Measurements from ENCODE around the gene CTTNBP2NL.

The CTTNBP2NL gene, protein sequence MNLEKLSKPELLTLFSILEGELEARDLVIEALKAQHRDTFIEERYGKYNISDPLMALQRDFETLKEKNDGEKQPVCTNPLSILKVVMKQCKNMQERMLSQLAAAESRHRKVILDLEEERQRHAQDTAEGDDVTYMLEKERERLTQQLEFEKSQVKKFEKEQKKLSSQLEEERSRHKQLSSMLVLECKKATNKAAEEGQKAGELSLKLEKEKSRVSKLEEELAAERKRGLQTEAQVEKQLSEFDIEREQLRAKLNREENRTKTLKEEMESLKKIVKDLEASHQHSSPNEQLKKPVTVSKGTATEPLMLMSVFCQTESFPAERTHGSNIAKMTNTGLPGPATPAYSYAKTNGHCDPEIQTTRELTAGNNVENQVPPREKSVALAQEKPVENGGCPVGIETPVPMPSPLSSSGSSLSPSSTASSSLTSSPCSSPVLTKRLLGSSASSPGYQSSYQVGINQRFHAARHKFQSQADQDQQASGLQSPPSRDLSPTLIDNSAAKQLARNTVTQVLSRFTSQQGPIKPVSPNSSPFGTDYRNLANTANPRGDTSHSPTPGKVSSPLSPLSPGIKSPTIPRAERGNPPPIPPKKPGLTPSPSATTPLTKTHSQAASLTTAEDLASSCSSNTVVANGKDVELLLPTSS

DNA sequence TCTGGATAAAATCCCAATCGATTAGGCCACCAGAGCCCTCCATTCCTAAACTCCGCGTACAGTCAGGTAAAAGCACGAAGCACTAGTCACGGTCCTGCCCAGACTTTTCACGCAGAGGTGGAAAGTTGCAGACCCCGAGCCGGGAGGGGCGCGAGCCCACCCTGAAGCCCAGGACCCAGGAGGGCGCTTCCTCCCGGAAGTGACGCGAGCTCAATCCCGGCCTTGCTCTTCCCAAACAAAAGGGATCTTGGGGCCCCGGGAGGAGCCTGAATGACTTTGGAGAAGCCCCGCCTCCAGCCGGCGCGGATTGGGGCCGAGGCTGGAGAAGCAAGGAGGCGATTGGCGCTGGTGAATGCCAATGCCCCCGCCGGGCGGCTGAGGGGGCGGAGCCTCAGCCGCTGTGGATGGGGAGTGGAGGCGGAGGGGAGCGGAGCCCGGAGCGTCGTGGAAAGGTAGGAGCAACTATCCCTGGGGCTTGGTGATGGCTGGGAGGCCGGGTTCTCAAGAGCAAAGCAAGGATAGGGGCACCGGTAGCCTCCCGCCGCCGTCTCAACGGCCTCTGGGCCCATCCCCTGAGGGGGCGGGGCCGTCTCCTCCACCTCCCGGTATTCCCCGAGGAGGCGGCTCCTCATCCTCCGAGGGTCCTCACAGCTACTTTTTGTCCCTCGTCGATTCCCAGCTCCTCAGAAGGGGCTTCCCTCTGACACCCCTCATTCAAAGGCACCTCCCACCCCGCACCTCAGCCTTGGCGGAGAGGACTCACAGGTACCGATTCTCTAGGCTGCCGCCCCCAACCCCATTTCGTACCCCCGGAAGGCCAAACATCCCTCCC lies at the start of gene CTTNBP2NL:
TSS of gene CTTNBP2NL (plus strand) at position 394 of the 832 bp plus-strand sequence. CDS start 19,952 bp downstream, outside the sequence.
- peak; percentile 84 to 86 for DNase-seq

DNA sequence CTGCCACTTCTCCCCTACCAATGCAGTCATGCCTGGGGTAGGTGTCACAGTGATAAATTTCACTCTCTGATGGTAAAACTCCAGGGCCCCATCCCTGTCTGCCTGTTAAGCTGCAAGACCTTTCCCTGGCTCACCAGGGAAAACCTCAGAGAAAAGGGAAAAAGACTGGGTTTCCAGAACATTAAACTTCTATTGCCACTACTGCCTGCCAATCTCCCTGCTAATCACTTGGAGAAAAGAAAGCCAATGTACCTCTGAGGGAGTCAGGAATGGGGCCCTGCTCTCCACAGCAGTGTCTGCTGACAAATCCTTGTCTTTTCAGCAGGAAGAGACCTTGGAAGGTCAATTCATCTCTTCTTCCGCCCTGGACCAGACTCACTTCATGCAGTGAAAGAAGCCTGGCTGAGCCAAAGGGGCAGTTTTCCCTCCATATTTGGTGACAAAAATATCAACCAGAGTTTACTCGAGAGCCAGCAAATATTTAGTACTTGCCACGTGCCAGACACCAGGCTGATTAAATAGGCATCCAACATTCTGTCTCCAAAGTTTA lies 49.1 kb upstream of the CTTNBP2NL start:
- no peak for DNase-seq

DNA sequence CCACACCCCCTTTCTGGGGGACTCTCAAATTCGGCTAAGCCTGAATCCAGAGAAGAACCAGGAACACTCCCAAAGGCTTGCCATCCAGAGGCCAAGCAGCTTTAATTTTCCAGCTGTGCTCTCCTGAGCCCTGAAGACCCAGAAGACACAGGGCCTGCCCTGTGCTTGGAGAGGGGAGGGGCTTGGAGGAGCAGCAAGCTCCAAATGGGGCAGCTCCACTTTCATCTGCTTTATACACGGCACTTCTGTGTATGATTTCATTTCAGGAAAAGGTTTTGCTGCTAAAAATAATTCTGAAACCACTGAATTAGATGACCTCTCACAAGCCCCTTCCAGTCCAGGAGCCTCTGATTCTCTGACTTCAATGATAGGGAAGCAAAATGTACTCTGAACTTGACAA lies 39.2 kb upstream of the CTTNBP2NL start:
- DNase-seq: no peak

DNA sequence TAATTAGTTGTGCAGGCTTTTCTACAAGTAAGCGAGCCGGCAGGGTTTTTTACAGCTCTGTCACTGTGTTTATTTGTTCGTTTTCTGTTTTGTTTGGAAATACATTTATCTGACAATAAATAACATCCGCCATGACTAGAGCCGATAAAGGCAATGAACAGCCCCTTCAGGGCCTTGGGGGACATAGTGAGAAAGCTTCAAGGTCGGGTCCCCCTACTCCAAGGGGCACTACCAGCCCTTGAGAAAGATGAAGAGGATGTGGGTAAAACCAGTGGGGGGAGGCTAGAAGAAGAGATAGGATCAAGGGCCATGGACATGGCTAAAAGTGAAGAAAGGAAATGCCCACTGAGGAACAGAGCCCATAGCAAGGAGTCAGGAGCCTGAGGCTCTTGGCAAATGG lies 38.5 kb upstream of the CTTNBP2NL start:
- no peak for DNase-seq

DNA sequence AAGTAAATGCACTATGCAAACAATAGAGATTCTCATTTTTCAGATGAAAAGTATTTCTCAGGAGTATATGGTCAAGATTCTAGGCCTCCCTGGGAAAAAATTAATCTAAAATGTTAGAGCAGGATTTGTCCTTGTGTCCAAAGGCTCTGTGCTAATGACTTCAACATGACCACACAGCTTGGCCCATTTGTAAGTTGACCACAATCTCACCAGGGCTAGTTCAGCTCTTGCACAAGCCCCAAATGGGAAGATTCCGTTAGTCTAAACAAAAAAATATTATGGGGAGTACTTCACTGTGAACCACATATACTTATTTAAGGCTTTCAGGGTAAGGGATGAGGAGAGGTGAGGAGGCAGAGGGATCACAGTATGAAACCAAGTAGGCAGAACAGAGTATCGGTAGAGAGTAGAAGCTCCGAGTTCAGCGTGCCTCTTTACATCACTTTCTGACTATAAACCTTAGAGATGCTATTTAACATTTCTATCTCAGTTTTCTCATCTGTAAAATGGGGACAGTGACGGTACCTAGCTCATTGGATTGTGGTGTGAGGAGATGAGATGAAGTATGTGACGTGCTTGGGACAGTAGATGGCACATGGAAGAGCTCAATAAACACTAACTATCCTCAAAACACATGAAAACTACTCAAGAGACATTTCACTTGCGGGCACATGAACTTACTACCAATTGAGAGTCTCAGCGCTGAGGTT lies 37.8 kb upstream of the CTTNBP2NL start:
- DNase-seq: no peak

DNA sequence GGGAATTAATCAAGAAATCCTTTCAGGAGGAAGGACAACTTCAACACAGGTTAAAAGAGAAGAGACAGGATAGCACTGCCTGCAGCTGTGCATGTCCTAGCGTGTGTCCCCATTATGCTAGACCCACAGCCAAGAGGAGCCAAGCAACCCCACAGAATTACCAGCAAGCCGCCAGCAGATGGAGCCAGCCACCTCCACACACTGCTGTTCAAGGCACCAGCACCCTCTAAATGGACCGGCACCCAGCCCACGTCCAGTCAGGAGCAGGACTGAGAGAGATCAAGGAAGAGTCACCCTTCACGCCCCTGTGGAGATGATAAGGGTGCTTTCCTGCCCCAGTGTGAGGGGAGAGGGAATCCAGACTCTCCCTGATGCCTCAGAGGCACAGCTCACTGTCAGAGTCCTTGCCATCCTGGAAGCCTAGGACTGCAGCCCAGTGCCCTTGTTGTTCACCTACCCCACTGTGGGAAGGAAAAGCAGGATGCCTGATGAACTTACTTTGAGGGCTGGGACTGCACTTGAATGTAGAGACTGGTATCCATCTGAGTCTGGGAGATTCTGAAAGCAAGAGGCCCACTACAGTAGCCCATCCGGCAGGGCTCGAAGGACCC lies 37.1 kb upstream of the CTTNBP2NL start:
- DNase-seq: peak; percentile 41 to 58

DNA sequence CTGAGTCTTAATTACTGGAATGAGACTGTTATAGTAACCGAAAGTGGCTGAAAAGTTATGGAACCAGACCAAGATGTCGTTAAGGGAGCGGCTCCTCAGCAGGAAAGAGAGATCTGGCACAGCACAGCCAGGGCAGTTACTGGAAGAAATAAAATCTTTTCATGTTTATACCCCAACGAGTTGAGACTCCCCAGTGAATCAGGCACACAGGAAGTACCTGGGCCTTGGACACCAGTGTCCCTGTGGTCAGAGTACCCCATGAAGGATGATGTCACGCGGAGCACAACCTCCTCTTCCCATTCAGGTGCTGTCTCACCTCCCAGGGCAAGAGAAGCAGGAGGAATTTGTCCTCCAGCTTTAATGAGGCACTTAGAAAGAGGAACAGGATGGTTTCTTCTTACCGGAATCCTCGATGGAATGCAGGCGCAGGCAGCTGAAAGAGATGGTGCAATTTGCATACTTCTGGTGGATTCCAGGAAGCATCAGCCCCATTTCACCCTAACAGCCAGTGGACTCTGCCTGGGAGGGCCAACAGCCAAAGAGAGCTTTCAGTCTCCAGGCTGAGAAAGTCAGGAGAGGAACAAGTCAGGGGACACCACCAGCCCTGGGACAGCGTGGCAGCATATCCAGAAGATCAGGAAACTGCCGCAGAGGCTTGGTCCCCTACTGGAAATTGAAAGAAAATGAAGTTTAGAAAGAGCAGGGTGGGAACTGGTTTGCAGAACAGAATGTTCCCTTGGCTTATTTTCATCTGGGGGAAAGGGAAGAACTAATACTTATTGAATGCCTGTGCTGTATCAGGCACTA lies 35.9 kb upstream of the CTTNBP2NL start:
- no peak for DNase-seq

DNA sequence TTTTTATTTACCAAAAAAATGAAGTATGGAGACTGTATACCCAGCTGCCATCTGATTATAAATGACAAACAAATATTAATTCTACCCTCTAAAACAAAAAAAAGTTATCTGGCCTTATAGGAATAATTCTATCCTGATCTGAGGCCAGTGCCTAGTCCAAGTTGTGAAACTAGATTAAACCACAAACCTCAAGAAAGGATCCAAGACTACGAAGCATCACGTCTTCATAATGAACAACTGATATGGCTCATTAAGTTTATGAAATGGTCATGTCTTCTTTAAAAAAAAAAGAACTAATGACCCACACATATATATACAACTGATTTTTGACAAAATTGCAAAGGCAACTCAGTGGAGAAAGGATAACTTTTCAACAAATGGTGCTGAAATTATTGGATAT lies 32.4 kb upstream of the CTTNBP2NL start:
- no peak for DNase-seq

DNA sequence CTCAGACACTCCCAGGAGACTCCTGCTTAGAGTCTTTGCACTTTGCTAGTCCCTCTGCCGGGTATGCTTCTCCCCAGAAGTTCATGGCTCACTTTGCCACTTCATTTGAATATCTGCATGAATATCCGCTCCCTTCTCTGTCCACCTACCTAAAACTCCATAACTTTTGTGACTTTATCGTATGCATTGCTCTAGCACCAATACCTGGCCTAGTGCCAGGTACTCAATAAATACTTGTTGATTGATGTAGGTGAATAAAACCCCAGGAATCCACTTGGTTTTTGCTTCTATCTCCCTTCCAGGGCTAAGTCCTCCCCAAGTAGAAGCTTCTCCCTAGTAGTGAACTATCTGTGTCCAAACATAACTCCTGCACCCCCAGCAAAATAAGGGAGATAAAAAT lies 27.8 kb upstream of the CTTNBP2NL start:
- no peak for DNase-seq

DNA sequence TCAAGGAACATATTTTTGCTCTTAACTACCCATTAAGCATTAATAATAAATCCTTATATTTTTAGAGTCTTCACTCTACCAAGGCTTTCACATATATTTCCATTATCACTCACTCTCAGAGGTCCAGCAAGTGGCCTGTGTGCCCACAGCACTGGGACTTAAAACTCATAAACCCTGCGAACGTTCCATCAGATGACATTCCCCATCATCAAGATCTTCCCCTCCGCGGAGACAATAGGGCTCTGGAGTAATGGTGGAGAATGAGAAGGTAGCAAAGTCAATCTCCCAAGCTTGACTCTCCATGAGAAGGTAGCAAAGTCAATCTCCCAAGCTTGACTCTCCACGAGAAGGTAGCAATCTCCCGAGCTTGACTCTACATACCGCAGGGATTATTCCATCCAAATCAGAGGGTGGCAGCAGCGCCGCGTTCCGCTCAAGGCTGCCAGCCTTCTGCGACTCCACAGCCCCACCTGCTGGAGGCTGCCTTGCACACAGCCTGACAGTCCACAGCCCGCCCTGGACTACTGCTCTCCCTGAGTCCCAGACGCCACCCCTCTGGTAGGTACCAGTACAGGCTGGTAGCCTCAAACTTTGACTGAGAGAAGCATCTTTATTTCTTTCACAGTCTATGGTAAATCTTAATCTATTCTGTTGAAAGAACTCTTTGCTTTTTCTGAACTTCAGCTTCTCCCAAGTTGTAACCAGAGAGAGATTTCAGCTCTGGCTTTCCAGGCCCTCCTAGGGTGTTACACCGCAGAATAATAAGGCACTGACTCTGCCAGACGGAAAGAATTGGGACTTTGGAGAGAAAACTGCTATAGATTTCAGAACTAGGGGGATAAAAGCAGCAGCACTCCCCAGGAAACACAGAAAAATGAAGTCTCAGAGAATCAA lies 26.4 kb upstream of the CTTNBP2NL start:
- DNase-seq: peak; percentile 89 to 92

DNA sequence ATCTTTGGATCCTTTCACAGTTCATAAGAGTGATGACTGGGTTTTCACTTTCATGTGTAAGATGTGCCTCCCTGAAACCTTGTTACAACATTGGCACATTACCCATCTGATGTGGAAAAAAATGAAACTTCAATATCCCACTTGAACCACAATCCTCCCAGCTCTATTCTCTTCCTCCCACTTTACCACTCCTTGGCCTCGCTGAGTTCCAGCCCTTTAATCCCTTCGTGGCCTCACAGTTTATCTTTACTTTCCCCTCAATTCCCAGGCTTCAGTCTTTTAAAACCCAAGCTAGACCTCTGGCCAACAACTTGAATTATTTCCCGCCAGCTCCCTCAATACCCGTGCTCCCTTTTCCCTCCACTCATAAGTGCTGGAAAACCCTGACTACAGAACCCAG lies 25.0 kb upstream of the CTTNBP2NL start:
- DNase-seq: no peak

DNA sequence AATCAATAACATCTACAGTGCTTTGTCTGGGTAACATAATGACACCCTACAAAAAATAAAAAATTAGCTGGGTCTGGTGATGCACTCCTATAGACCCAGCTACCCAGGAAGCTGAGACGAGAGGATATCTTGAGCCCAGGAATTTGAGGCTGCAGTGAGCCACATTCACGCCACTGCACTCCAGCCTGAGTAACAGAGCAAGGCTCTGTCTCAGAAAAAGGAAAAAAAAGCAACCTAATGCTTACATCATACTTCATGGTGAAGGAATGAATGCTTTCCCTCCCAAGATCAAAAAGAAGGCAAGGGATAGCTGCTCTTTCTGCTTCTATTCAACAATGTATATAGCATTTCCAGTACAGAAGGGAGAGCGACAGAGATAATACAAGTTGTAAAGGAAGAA lies 24.2 kb upstream of the CTTNBP2NL start:
- DNase-seq: no peak

DNA sequence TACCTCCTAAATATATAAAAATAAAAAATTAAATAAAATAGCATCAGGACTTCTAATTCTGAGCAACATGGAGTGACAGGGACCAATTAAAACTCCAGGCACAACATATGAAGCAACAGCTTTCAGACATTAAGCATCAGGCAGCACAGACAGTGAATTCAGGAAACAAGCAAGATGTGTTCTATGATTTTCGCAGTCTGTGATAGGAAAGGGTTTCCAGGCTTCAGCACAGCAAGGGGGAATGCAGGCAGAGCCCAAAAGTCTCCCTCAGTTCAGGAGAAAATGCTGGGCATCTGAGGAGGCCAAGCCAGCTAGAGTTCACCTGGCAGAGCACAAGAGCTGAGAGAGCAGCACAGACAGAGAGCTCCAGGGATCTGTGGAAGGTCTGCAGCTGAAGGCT lies 22.2 kb upstream of the CTTNBP2NL start:
- DNase-seq: no peak

DNA sequence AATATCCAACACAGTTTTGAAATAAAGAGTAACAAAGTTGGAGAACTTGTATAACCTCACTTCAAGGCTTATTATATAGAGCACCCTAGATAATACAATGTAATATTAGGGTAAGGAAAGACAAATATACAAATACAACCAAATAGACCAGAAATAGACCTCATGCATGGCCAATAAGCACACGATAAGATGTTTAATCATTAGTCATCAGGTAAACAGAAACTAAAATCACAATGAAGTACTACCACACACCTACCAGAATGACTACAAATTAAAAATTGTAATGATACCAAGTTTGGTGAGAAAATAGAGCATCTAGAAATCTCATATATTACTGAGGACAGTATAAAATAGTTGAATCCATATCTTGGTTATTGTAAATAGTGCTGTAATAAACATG lies 20.3 kb upstream of the CTTNBP2NL start:
- DNase-seq: no peak

DNA sequence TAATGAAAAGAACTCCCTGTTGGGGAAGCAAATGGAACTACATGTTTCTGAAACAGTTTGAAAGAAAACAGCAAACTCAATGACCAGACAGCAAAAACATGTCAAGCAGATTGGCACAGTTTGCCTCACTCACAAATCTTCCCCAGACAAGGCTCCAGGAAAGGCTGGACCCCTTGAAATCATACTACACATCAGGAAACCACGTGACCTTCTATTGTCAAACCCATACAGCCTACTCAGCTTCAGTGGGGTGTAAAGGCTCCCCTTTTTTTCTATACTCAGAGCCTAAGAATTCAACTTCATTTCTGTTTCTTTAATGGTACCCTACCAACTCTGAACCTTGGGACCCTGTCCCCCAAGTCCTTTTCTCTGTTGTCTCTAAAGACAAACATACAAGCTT lies 15.7 kb upstream of the CTTNBP2NL start:
- no peak for DNase-seq

DNA sequence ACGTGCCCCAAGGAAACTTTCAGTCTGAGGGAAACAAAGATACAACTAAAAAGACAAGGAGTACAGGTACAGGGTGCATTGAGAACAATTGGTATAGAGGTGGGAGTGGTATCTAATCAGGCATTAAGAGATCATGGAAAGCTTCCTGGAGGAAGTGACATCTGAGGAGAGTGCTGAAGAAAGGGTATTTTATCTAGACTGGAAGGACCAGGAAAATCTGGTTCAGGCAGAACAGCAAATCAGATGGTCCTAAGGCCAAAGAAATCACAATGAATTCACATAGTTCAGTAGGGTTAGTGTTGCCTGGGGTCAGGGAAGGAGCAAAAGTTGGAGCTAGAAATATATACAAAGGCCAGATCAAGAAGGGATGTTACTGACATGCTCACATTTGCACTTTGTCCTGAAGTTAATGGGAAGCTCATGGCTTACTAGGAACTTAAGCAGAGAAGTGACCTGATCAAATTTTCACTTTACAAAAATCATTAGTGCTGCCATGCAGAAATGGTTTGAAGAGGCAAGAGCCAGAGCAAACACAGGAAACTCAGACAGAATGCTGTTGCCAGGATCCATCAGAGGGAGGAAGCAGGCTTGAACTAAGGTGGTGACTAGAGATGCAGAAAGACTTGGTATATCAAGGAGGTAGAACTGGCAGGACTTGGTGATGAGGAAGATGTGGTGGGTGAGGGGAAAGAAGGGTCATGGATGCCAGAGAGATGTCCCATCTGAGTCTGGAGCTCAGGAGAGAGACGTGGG lies 14.5 kb upstream of the CTTNBP2NL start:
- DNase-seq: no peak

DNA sequence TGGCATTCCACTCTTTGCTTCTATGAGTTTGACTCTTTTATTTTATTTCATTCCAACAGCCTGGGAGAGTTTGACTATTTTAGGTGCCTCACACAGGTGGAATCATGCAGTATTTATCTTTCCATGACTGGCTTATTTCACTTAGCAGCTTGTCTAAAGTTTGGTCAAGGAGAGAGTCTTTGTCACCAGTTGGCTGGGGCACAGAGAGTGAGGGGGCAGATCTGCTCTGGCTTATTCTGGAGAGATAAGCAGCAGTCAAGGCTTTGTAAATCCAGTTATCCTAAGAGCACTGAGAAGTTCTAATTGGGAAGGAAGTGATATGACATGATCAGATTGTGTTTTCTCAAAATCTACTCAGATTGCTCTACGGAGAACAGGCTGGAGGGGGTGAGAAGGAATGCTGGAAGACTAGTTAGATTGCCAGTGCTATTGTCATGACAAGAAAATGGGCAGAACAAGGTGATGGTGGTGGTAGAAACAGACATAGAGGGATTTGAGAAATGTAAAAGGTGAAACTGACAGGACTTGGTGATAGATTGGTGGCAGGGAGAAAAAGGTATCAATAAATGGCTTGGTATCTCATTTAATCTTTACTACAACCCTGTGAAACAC lies 12.1 kb upstream of the CTTNBP2NL start:
- DNase-seq: no peak

DNA sequence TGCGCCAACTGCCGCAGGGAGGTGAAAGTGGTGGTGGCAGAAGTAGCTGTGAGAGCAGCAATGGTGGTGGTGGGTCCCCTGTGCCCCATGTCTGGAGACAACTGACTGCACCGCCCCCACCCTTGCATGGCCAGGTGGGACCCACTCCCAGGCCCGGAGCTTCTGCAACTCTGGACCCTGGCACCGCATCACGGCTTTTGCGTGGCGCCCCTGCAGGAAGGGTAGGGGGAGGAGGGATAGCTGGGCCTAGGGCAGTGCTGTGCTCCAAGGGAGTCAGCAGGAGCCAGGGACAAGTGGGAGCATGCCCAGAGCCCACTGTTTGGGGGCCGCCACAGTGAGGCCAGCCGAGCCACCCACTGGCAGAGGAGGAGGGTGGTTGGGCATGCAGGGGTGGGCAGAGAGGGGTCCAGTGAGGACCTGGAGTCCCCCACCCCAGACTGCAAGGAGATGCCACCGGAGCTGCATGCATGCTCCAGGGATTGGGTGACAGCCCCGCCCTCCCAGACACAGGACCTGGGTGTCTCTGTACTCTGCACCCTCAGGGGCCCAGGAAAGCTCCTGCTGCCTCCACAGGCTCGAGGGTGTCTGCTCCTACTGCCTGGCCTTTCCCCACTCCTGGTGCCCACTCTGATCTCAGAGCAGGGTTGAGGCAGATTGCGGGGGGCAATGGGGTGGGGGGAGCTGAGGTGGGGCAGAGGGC lies 9.8 kb upstream of the CTTNBP2NL start:
- DNase-seq: no peak

Data from stimulated activated CD4-positive, alpha-beta T cell treated with anti-CD3 and anti-CD28 coated beads, Interleukin-2, amount 100 ng/mL, for 24 hours (primary cell).